IMR-90 (cell line): ENCODE results near the gene DRAP1. TPM values are rescaled to one million over a fixed set of nuclear protein-coding genes. Genes with fewer than 3 reads are reported as not detected.

Experiments
- ATAC-seq: fragments of 200-7000 bp; cut with Tn5 transposase; 2 replicates; pipeline ENCODE4 v1.9.1; 2020; ENCODE audit warnings: low read depth, mild to moderate bottlenecking, moderate library complexity
- BruUV-seq: library from RNA; stranded (reverse); fragments of 400-500 nt; replicated peaks from 2 replicates; lab custom pipeline; 2021; lab: Mats Ljungman, UMichigan
- CTCF ChIA-PET: fragments of 300-600 bp; formaldehyde crosslinking; extraction: SDS; loops from one replicate; lab custom pipeline; 2021; ENCODE audit warnings: antibody characterized with exemption; lab: Yijun Ruan, JAX
- POLR2A ChIA-PET: fragments of 300-600 bp; sonication (Branson Sonifier 250); formaldehyde crosslinking; loops from one replicate; lab custom pipeline; 2022; ENCODE audit warnings: antibody characterized with exemption; ENCODE audit not compliant: unreplicated experiment; lab: Charles Lee
- DNase-seq: peaks from one replicate; pipeline ENCODE4 v3.0.0; 2013
- H2AFZ ChIP-seq: replicated peaks from 2 replicates; pipeline ENCODE3; 2013; ENCODE audit warnings: low read length, mild to moderate bottlenecking; ENCODE audit not compliant: poor library complexity
- H2AK5ac ChIP-seq: 2 replicates; pipeline ENCODE4 v1.6.1; 2013; ENCODE audit warnings: low read depth, low read length, inconsistent platforms
- H2AK9ac ChIP-seq: replicated peaks from 2 replicates; pipeline ENCODE3; 2013; ENCODE audit warnings: mild to moderate bottlenecking, low read depth, low read length, moderate library complexity; ENCODE audit not compliant: poor library complexity
- H2BK120ac ChIP-seq: 2 replicates; pipeline ENCODE4 v1.6.1; 2013; ENCODE audit warnings: low read depth, low read length, inconsistent platforms
- H2BK15ac ChIP-seq: 3 replicates; pipeline ENCODE4 v1.6.1; 2013; ENCODE audit warnings: low read depth, low read length, inconsistent platforms
- H2BK20ac ChIP-seq: 2 replicates; pipeline ENCODE4 v1.6.1; 2013; ENCODE audit warnings: low read depth, mild to moderate bottlenecking, inconsistent platforms, low read length, moderate library complexity
- H2BK5ac ChIP-seq: 2 replicates; pipeline ENCODE4 v1.6.1; 2013; ENCODE audit warnings: mild to moderate bottlenecking, low read depth, low read length, inconsistent platforms; ENCODE audit not compliant: poor library complexity, severe bottlenecking
- H3K14ac ChIP-seq: replicated peaks from 2 replicates; pipeline ENCODE4 v1.6.1; 2013; ENCODE audit warnings: low read depth, low read length, inconsistent platforms
- H3K18ac ChIP-seq: 2 replicates; pipeline ENCODE4 v1.6.1; 2013; ENCODE audit warnings: low read depth, low read length, control low read depth
- H3K23ac ChIP-seq: 2 replicates; pipeline ENCODE4 v1.6.1; 2013; ENCODE audit warnings: low read depth, low read length, inconsistent platforms
- H3K27ac ChIP-seq: 2 replicates; pipeline ENCODE4 v1.5.1; 2013; ENCODE audit warnings: mild to moderate bottlenecking, control low read depth, low read length; ENCODE audit not compliant: insufficient read depth
- H3K27me3 ChIP-seq: 2 replicates; pipeline ENCODE4 v1.6.1; 2013; ENCODE audit warnings: low read length; ENCODE audit not compliant: control insufficient read depth, insufficient read depth
- H3K36me3 ChIP-seq: 2 replicates; pipeline ENCODE4 v1.6.1; 2013; ENCODE audit warnings: low read length, mixed read lengths; ENCODE audit not compliant: control insufficient read depth, insufficient read depth
- H3K4ac ChIP-seq: 2 replicates; pipeline ENCODE4 v1.6.1; 2013; ENCODE audit warnings: low read depth, low read length, inconsistent platforms
- H3K4me1 ChIP-seq: 2 replicates; pipeline ENCODE4 v1.6.1; 2013; ENCODE audit warnings: low read length, mixed read lengths; ENCODE audit not compliant: control insufficient read depth, insufficient read depth
- H3K4me2 ChIP-seq: 2 replicates; pipeline ENCODE4 v1.6.1; 2013; ENCODE audit warnings: low read depth, mild to moderate bottlenecking, control low read depth, low read length, moderate library complexity
- H3K4me3 ChIP-seq: 2 replicates; pipeline ENCODE4 v1.5.1; 2013; ENCODE audit warnings: low read depth, mild to moderate bottlenecking, control low read depth, low read length, moderate library complexity; ENCODE audit not compliant: insufficient read depth
- H3K56ac ChIP-seq: 2 replicates; pipeline ENCODE4 v1.6.1; 2013; ENCODE audit warnings: low read length, inconsistent platforms; ENCODE audit not compliant: insufficient read depth; ENCODE audit errors: extremely low read depth
- H3K79me1 ChIP-seq, 2 experiments: 2 replicates each; pipeline ENCODE4 v1.6.1; 2013; ENCODE audit warnings: low read length in 2 of 2, inconsistent platforms in 1 of 2, low read depth in 1 of 2
- H3K9ac ChIP-seq: 2 replicates; pipeline ENCODE4 v1.6.1; 2013; ENCODE audit warnings: low read depth, low read length, control low read depth
- H3K9me1 ChIP-seq: 2 replicates; pipeline ENCODE4 v1.6.1; 2013; ENCODE audit warnings: low read length, inconsistent platforms; ENCODE audit not compliant: insufficient read depth
- H3K9me3 ChIP-seq: 2 replicates; pipeline ENCODE4 v1.6.1; 2013; ENCODE audit warnings: low read length; ENCODE audit not compliant: control insufficient read depth, insufficient read depth
- H4K20me1 ChIP-seq: 2 replicates; pipeline ENCODE4 v1.6.1; 2013; ENCODE audit warnings: low read length, inconsistent platforms; ENCODE audit not compliant: insufficient read depth
- H4K5ac ChIP-seq: 2 replicates; pipeline ENCODE4 v1.6.1; 2013; ENCODE audit warnings: mild to moderate bottlenecking, low read depth, low read length, control low read depth
- H4K8ac ChIP-seq, 2 experiments: 2 replicates each; pipeline ENCODE4 v1.6.1; 2013; ENCODE audit warnings: low read depth in 2 of 2, low read length in 2 of 2, control low read depth in 1 of 2, inconsistent platforms in 1 of 2
- H4K91ac ChIP-seq: 2 replicates; pipeline ENCODE4 v1.6.1; 2013; ENCODE audit warnings: low read depth, low read length, inconsistent platforms; ENCODE audit not compliant: insufficient read depth
- BHLHE40 ChIP-seq: fragments of 150-350 bp; IDR thresholded peaks from 2 replicates; pipeline ENCODE4 v1.6.1; 2016; ENCODE audit warnings: mild to moderate bottlenecking, low read depth, low read length
- CHD1 ChIP-seq: IDR thresholded peaks from 2 replicates; pipeline ENCODE4 v1.6.1; 2012; ENCODE audit warnings: low read depth, low read length, improper control_type of control experiment
- FOS ChIP-seq: fragments of 150-350 bp; IDR thresholded peaks from 2 replicates; pipeline ENCODE4 v1.6.1; 2016; ENCODE audit warnings: low read depth, low read length
- MAZ ChIP-seq: IDR thresholded peaks from 2 replicates; pipeline ENCODE4 v1.6.1; 2012; ENCODE audit warnings: low read depth, mild to moderate bottlenecking, low read length, improper control_type of control experiment, moderate library complexity, borderline replicate concordance
- POLR2A ChIP-seq: IDR thresholded peaks from 2 replicates; pipeline ENCODE4 v1.6.1; 2012; ENCODE audit warnings: mild to moderate bottlenecking, low read depth, low read length
- RAD21 ChIP-seq: IDR thresholded peaks from 2 replicates; pipeline ENCODE4 v1.6.1; 2012; ENCODE audit warnings: low read length, improper control_type of control experiment
- WGBS, 2 experiments: methylation state at CpG; one replicate each; pipeline versions ENCODE4 v1.1.5 to v1.1.7; 2013; ENCODE audit warnings: missing lambda C conversion rate in 2 of 2; ENCODE audit not compliant: insufficient read length in 1 of 2; ENCODE audit errors: extremely low coverage in 2 of 2; 5-methylcytosine and 5-hydroxymethylcytosine counted together
- dilution Hi-C: fragments of 300-500 bp; cut with HindIII; formaldehyde crosslinking; loops from one replicate; pipeline ENCODE4 v1.14.3; 2018; ENCODE audit warnings: low sequenced_read_pairs; ENCODE audit not compliant: unreplicated experiment
- in situ Hi-C: fragments of 300-500 bp; cut with MboI; formaldehyde crosslinking; loops from 3 replicates; pipeline ENCODE4 v1.14.3; 2019; ENCODE audit warnings: low sequenced_read_pairs, inconsistent platforms, mixed read lengths
- intact Hi-C: fragments of 100-400 bp; cut with micrococcal nuclease; formaldehyde crosslinking; loops from 2 replicates; pipeline ENCODE4 v1.10.0; 2022
- polyA plus RNA-seq, 3 experiments: library from polyadenylated mRNA; depleted of rRNA; stranded (reverse); fragments of >200 nt; gene quantifications; 2 replicates each; pipeline ENCODE4 v1.2.3, GENCODE V29; 2012; ENCODE audit warnings: low replicate concordance in 1 of 3
- total RNA-seq: library from RNA; depleted of rRNA; stranded (reverse); fragments of >200 nt; gene quantifications from 2 replicates; pipeline ENCODE4 v1.2.3, GENCODE V29; 2012

Gene DRAP1
- total and polyA plus RNA-seq, 2 of the 4 experiments (the other 2 are of a cell fraction), result 237 to 344 TPM

DNA sequence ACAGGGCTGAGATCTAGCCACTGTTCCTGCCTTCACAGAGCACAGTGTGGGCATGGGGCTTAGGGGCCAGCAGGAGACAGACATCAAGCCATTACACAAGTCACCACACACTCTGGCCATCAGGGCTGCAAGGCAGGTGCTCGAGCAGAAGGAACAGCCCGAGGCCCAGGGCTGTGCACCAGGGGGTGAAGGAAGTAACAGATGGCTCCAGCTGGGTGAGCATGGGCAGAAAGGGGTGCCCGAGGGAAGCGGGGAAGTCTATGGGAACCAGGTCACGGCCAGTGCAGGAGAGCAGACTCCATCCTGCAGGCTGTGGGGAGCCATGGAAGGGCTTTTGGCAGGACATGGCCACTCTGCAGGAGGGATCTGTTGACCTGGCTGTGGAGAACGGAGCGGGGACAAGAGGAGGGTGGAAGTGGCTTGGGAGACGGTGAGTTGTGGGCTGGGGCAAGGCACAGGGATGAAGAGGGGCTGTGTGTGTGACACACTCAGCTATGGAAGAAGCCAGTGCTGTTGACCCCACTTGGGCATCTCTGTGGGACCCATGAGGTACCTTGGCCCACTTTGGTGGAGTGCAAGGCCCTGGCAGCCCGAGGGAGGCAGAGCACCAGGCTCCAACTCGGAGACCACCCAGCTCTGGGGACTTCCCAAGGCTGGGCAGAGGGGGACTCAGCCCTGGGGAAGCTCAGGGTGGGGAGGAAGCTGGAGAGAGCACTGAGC, 4.0 kb upstream of the DRAP1 start:
- Histone ChIP-seq H3K27ac (peak overlapping the region; percentile 99), H3K4me1 (peaks cover 55% of the 10 kb centered on the region), H3K14ac (peak overlapping the region; percentile 100), H3K9ac (peak overlapping the region; percentile 72), H3K9me1 (peaks cover 43% of the 10 kb centered on the region), H3K79me1 (peaks cover 20 to 70% of the 10 kb centered on the region in 2 experiments; a peak in 3 of 4 replicates), H2BK120ac (peak overlapping the region; percentile 100), H4K5ac (peak overlapping the region; percentile 98), H3K27me3 (no peaks in the 10 kb centered on the region), H3K9me3 (no peaks in the 10 kb centered on the region), H3K36me3 (peaks cover 13% of the 10 kb centered on the region), H4K8ac (peak overlapping the region; percentile 99), H4K91ac (peak overlapping the region; percentile 100), H3K4me3 (no peak overlapping the region), H2AFZ (peak overlapping the region; percentile 71), H3K4ac (peak overlapping the region; percentile 100), H3K56ac (peak overlapping the region; percentile 99), H3K23ac (peak overlapping the region; percentile 99), H2BK20ac (peak overlapping the region; percentile 100), H2BK15ac (peak overlapping the region; percentile 99), H2AK5ac (peak overlapping the region; percentile 100), H4K20me1 (peaks cover 6% of the 10 kb centered on the region), H2BK5ac (peak overlapping the region; percentile 100), H3K4me2 (peak overlapping the region; percentile 43), H3K18ac (peak overlapping the region; percentile 98), H2AK9ac (peak overlapping the region; percentile 99)
- no TSS peak for BruUV-seq
- in situ Hi-C loops (no loop called here), intact Hi-C loops (loop anchor here (1.0 to 5.0 kb wide), 3 partner anchors 14 to 57 kb away; partner anchors contain the start of genes CFL1, FOSL1 and SART1), dilution Hi-C loops (no loop called here)
- CTCF ChIA-PET, result interaction anchor here (1.0 to 1.2 kb wide), 3 partner anchors 24 to 27 kb away, joined by 3 to 9 read pairs (median 4); partner anchors contain the start of genes CCDC85B and FIBP
- POLR2A ChIA-PET, result interaction anchor here (0.6 to 2.4 kb wide), 4 partner anchors 13 to 43 kb away, joined by 3 to 20 read pairs (median 10); partner anchors contain the start of genes CCDC85B, FIBP and FOSL1
- DNase-seq (no peak), ATAC-seq (peak; percentile 54)
- TF ChIP-seq POLR2A, result peak; percentile 50; the same call in 1 of the 2 replicates
- TF ChIP-seq BHLHE40, result no peak
- TF ChIP-seq CHD1, result no peak
- TF ChIP-seq FOS, result no peak
- TF ChIP-seq RAD21, result peak; percentile 28; the same call in 1 of the 2 replicates
- peak; percentile 96 for TF ChIP-seq MAZ
- WGBS, 2 experiments, result 28% methylated on average over 8 of the region's 10 CpGs; no CpG with 5 or more reads in 1 of the 2 experiments
